Activated T-cell treated with anti-CD3 and anti-CD28 coated beads, Interleukin-2, amount 50 U/mL, for 1 hour (primary cell): ENCODE data around the gene PCDH19.
"Not testable (repeated sequence)": the region's sequence is repeated elsewhere in the genome, so short reads cannot be mapped to it uniquely, and the experiment has no call there.

Experiments
- DNase-seq: peaks from one replicate; pipeline ENCODE4 v3.0.0-alpha.2; 2020

The PCDH19 gene

GRCh38 chrX:100409610-100410590, at the start of gene PCDH19:
Gene PCDH19 (minus strand): TSS chrX:100410273. CDS start chrX:100408597, 1,676 bp downstream.
- DNase-seq: no peak

GRCh38 chrX:100449696-100450608, 39.9 kb upstream of the PCDH19 start:
- no peak for DNase-seq

- no peak for DNase-seq
Measured at GRCh38 chrX:100447655-100448397, 37.8 kb upstream of the PCDH19 start.

- DNase-seq: no peak
Measured at GRCh38 chrX:100445593-100445992, 35.5 kb upstream of the PCDH19 start.

GRCh38 chrX:100441321-100441720, 31.2 kb upstream of the PCDH19 start:
- DNase-seq: not testable (repeated sequence)

GRCh38 chrX:100440006-100440405, 29.9 kb upstream of the PCDH19 start:
- no peak for DNase-seq

GRCh38 chrX:100435726-100436125, 25.7 kb upstream of the PCDH19 start:
- no peak for DNase-seq

GRCh38 chrX:100424012-100424411, 13.9 kb upstream of the PCDH19 start:
- DNase-seq: no peak

- DNase-seq: no peak
Measured at GRCh38 chrX:100418556-100418955, 8.5 kb upstream of the PCDH19 start.

- DNase-seq: no peak
Measured at GRCh38 chrX:100417681-100418080, 7.6 kb upstream of the PCDH19 start.

GRCh38 chrX:100413229-100413628, 3.2 kb upstream of the PCDH19 start:
- no peak for DNase-seq

GRCh38 chrX:100411802-100412715, 2.0 kb upstream of the PCDH19 start:
- no peak for DNase-seq

- DNase-seq: no peak
Measured at GRCh38 chrX:100410901-100411801, 1.1 kb upstream of the PCDH19 start.

GRCh38 chrX:100408713-100409609, 1.1 kb downstream of the PCDH19 start:
- no peak for DNase-seq

- no peak for DNase-seq
Measured at GRCh38 chrX:100407784-100408712, 2.0 kb downstream of the PCDH19 start.

GRCh38 chrX:100407147-100407783, 2.8 kb downstream of the PCDH19 start:
- no peak for DNase-seq

GRCh38 chrX:100405424-100405823, 4.6 kb downstream of the PCDH19 start:
- DNase-seq: no peak

- no peak for DNase-seq
Measured at GRCh38 chrX:100404851-100405250, 5.2 kb downstream of the PCDH19 start.
